WTC11 (cell line): ENCODE data around the gene HDHD2. TPM values are rescaled to one million over a fixed set of nuclear protein-coding genes. Genes with fewer than 3 reads are reported as not detected.

Experiments
- ATAC-seq: fragments of 200-7000 bp; cut with Tn5 transposase; 2 replicates; pipeline ENCODE4 v1.10.0; 2021; ENCODE audit warnings: mild to moderate bottlenecking, moderate library complexity
- CTCF ChIA-PET: fragments of 300-600 bp; sonication (Branson Sonifier 250); formaldehyde crosslinking; loops from one replicate; lab custom pipeline; 2021; ENCODE audit warnings: antibody characterized with exemption; lab: Charles Lee
- POLR2A ChIA-PET: fragments of 350-600 bp; sonication (Branson Sonifier 250); formaldehyde crosslinking; loops from one replicate; lab custom pipeline; 2021; ENCODE audit warnings: antibody characterized with exemption; lab: Charles Lee
- DNase-seq: peaks from one replicate; pipeline ENCODE4 v3.0.0; 2021; ENCODE audit warnings: low spot score
- H3K27ac Mint-ChIP-seq: 2 replicates; pipeline ENCODE4 v1.8.0; 2021; ENCODE audit warnings: mixed read lengths
- H3K27me3 Mint-ChIP-seq: 2 replicates; pipeline ENCODE4 v1.8.0; 2021; ENCODE audit warnings: low read depth, mild to moderate bottlenecking, moderate library complexity, mixed read lengths
- H3K36me3 Mint-ChIP-seq: 2 replicates; pipeline ENCODE4 v1.8.0; 2021; ENCODE audit warnings: mixed read lengths
- H3K4me1 Mint-ChIP-seq: 2 replicates; pipeline ENCODE4 v1.8.0; 2022; ENCODE audit warnings: mixed read lengths
- H3K4me3 Mint-ChIP-seq: 2 replicates; pipeline ENCODE4 v1.8.0; 2021; ENCODE audit warnings: mild to moderate bottlenecking, moderate library complexity, mixed read lengths
- H3K9me3 Mint-ChIP-seq: 2 replicates; pipeline ENCODE4 v1.8.0; 2021; ENCODE audit warnings: mixed read lengths
- ATF1 ChIP-seq: sonication (generic); formaldehyde crosslinking; IDR thresholded peaks from 2 replicates; pipeline ENCODE4 v1.8.1; 2023; ENCODE audit warnings: mild to moderate bottlenecking, moderate library complexity, missing genetic modification reagents
- CBFB ChIP-seq: sonication (generic); formaldehyde crosslinking; IDR thresholded peaks from 2 replicates; pipeline ENCODE4 v1.8.1; 2022; ENCODE audit warnings: mild to moderate bottlenecking, low read depth, missing genetic modification reagents
- CTCF ChIP-seq: fragments of 200-600 bp; IDR thresholded peaks from 2 replicates; pipeline ENCODE4 v1.8.0; 2022; ENCODE audit warnings: antibody characterized with exemption
- E2F4 ChIP-seq: sonication (generic); formaldehyde crosslinking; IDR thresholded peaks from 2 replicates; pipeline ENCODE4 v1.8.1; 2022; ENCODE audit warnings: low read depth, mild to moderate bottlenecking, moderate library complexity, missing genetic modification reagents, borderline replicate concordance
- EMX1 ChIP-seq: fragments of 250-450 bp; sonication (Bioruptor Pico); IDR thresholded peaks from 2 replicates; pipeline ENCODE4 v1.8.0; 2021; ENCODE audit warnings: mild to moderate bottlenecking
- ESRRA ChIP-seq: sonication (generic); formaldehyde crosslinking; IDR thresholded peaks from 2 replicates; pipeline ENCODE4 v1.8.1; 2022; ENCODE audit warnings: mild to moderate bottlenecking, missing genetic modification reagents, borderline replicate concordance
- ETV6 ChIP-seq: sonication (generic); formaldehyde crosslinking; IDR thresholded peaks from 2 replicates; pipeline ENCODE4 v1.8.1; 2022; ENCODE audit warnings: mild to moderate bottlenecking, missing genetic modification reagents
- GABPB1 ChIP-seq: sonication (generic); formaldehyde crosslinking; IDR thresholded peaks from 2 replicates; pipeline ENCODE4 v1.8.1; 2023; ENCODE audit warnings: mild to moderate bottlenecking, missing genetic modification reagents
- TEAD4 ChIP-seq: sonication (generic); formaldehyde crosslinking; IDR thresholded peaks from 2 replicates; pipeline ENCODE4 v1.8.0; 2022; ENCODE audit warnings: mild to moderate bottlenecking, missing genetic modification reagents
- ZNF671 ChIP-seq: fragments of 250-450 bp; sonication (Bioruptor Pico); IDR thresholded peaks from 2 replicates; pipeline ENCODE4 v1.8.0; 2021; ENCODE audit warnings: mild to moderate bottlenecking
- ZSCAN18 ChIP-seq: fragments of 250-450 bp; sonication (Bioruptor Pico); IDR thresholded peaks from 2 replicates; pipeline ENCODE4 v2.1.2; 2022; ENCODE audit warnings: mild to moderate bottlenecking, moderate library complexity
- total RNA-seq: library from RNA; stranded (reverse); gene quantifications from 3 replicates; pipeline ENCODE4 v1.2.3, GENCODE V29; 2021
- TF ChIP-seq, protein P1 (sequence below): sonication (generic); formaldehyde crosslinking; IDR thresholded peaks from 2 replicates; pipeline ENCODE4 v1.8.0; 2022; ENCODE audit warnings: missing genetic modification reagents
- TF ChIP-seq, protein P2 (sequence below): sonication (generic); formaldehyde crosslinking; IDR thresholded peaks from 2 replicates; pipeline ENCODE4 v1.8.1; 2023; ENCODE audit warnings: mild to moderate bottlenecking, missing genetic modification reagents
- TF ChIP-seq, protein P3 (sequence below): sonication (generic); formaldehyde crosslinking; conservative IDR thresholded peaks from 2 replicates; pipeline ENCODE4 v1.8.1; 2022; ENCODE audit warnings: mild to moderate bottlenecking, missing genetic modification reagents
- TF ChIP-seq, protein P4 (sequence below): sonication (generic); formaldehyde crosslinking; IDR thresholded peaks from 2 replicates; pipeline ENCODE4 v1.8.0; 2023; ENCODE audit warnings: missing genetic modification reagents, mild to moderate bottlenecking, borderline replicate concordance

Gene HDHD2
- total RNA-seq, 1 experiment from 2014 or later: 42.1 TPM

- H3K4me1 Mint-ChIP-seq: no peaks in the 10 kb centered on the region
- DNase-seq: no peak
- ATAC-seq: no peak
- H3K4me3 Mint-ChIP-seq: no peak overlapping the region
- POLR2A ChIA-PET: interaction anchor here (1.3 kb wide), 1 partner anchor 9 kb away, joined by 3 read pairs; no protein-coding TSS in a partner anchor
- CTCF ChIA-PET: no interaction called here
- H3K27me3 Mint-ChIP-seq: no peaks in the 10 kb centered on the region
- H3K27ac Mint-ChIP-seq: no peak overlapping the region
- H3K36me3 Mint-ChIP-seq: peaks cover 8% of the 10 kb centered on the region
- TF ChIP-seq E2F4 (CRISPR knock-in tag) (no peak), ATF1 (CRISPR knock-in tag) (no peak), ESRRA (CRISPR knock-in tag) (no peak)
- TF ChIP-seq, protein P1, sequence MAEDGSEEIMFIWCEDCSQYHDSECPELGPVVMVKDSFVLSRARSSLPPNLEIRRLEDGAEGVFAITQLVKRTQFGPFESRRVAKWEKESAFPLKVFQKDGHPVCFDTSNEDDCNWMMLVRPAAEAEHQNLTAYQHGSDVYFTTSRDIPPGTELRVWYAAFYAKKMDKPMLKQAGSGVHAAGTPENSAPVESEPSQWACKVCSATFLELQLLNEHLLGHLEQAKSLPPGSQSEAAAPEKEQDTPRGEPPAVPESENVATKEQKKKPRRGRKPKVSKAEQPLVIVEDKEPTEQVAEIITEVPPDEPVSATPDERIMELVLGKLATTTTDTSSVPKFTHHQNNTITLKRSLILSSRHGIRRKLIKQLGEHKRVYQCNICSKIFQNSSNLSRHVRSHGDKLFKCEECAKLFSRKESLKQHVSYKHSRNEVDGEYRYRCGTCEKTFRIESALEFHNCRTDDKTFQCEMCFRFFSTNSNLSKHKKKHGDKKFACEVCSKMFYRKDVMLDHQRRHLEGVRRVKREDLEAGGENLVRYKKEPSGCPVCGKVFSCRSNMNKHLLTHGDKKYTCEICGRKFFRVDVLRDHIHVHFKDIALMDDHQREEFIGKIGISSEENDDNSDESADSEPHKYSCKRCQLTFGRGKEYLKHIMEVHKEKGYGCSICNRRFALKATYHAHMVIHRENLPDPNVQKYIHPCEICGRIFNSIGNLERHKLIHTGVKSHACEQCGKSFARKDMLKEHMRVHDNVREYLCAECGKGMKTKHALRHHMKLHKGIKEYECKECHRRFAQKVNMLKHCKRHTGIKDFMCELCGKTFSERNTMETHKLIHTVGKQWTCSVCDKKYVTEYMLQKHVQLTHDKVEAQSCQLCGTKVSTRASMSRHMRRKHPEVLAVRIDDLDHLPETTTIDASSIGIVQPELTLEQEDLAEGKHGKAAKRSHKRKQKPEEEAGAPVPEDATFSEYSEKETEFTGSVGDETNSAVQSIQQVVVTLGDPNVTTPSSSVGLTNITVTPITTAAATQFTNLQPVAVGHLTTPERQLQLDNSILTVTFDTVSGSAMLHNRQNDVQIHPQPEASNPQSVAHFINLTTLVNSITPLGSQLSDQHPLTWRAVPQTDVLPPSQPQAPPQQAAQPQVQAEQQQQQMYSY (CRISPR knock-in tag): no peak
- no peaks in the 10 kb centered on the region for H3K9me3 Mint-ChIP-seq
These were observed 9.0 kb downstream of the HDHD2 start for GRCh38 chr18:47141289-47141688.

DNA sequence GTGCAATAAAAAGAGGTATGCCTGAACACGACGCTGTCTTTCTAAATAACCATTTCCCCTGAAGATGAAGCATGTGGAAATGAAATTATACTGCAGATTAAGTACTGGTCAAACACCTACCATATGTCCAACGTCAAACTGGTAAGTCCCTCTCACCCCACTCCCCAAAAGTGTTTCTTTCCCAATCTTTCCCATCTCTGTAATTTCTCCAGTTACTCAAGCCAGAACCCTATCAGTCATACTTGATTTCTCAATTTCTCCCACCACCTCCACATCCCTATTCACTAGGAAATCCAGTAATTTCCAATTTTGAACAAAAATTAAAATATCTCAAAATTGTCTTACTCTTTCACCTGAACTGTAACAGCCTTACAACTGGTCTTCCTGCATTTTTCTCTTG, 29.2 kb downstream of the HDHD2 start:
- H3K27me3 Mint-ChIP-seq: no peaks in the 10 kb centered on the region
- DNase-seq (no peak), ATAC-seq (no peak)
- H3K27ac Mint-ChIP-seq: no peak overlapping the region
- TF ChIP-seq ETV6 (CRISPR knock-in tag) (no peak), GABPB1 (CRISPR knock-in tag) (no peak), ZSCAN18 (CRISPR knock-in tag) (no peak), CBFB (CRISPR knock-in tag) (no peak), ZNF671 (CRISPR knock-in tag) (no peak), TEAD4 (CRISPR knock-in tag) (no peak), CTCF (no peak), EMX1 (CRISPR knock-in tag) (no peak)
- TF ChIP-seq, protein P2, sequence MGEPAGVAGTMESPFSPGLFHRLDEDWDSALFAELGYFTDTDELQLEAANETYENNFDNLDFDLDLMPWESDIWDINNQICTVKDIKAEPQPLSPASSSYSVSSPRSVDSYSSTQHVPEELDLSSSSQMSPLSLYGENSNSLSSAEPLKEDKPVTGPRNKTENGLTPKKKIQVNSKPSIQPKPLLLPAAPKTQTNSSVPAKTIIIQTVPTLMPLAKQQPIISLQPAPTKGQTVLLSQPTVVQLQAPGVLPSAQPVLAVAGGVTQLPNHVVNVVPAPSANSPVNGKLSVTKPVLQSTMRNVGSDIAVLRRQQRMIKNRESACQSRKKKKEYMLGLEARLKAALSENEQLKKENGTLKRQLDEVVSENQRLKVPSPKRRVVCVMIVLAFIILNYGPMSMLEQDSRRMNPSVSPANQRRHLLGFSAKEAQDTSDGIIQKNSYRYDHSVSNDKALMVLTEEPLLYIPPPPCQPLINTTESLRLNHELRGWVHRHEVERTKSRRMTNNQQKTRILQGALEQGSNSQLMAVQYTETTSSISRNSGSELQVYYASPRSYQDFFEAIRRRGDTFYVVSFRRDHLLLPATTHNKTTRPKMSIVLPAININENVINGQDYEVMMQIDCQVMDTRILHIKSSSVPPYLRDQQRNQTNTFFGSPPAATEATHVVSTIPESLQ (CRISPR knock-in tag): no peak
- TF ChIP-seq, protein P3, sequence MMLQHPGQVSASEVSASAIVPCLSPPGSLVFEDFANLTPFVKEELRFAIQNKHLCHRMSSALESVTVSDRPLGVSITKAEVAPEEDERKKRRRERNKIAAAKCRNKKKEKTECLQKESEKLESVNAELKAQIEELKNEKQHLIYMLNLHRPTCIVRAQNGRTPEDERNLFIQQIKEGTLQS (CRISPR knock-in tag): no peak
- TF ChIP-seq, protein P4, sequence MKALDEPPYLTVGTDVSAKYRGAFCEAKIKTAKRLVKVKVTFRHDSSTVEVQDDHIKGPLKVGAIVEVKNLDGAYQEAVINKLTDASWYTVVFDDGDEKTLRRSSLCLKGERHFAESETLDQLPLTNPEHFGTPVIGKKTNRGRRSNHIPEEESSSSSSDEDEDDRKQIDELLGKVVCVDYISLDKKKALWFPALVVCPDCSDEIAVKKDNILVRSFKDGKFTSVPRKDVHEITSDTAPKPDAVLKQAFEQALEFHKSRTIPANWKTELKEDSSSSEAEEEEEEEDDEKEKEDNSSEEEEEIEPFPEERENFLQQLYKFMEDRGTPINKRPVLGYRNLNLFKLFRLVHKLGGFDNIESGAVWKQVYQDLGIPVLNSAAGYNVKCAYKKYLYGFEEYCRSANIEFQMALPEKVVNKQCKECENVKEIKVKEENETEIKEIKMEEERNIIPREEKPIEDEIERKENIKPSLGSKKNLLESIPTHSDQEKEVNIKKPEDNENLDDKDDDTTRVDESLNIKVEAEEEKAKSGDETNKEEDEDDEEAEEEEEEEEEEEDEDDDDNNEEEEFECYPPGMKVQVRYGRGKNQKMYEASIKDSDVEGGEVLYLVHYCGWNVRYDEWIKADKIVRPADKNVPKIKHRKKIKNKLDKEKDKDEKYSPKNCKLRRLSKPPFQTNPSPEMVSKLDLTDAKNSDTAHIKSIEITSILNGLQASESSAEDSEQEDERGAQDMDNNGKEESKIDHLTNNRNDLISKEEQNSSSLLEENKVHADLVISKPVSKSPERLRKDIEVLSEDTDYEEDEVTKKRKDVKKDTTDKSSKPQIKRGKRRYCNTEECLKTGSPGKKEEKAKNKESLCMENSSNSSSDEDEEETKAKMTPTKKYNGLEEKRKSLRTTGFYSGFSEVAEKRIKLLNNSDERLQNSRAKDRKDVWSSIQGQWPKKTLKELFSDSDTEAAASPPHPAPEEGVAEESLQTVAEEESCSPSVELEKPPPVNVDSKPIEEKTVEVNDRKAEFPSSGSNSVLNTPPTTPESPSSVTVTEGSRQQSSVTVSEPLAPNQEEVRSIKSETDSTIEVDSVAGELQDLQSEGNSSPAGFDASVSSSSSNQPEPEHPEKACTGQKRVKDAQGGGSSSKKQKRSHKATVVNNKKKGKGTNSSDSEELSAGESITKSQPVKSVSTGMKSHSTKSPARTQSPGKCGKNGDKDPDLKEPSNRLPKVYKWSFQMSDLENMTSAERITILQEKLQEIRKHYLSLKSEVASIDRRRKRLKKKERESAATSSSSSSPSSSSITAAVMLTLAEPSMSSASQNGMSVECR: no peak
- H3K9me3 Mint-ChIP-seq: no peaks in the 10 kb centered on the region
- peaks cover 15% of the 10 kb centered on the region for H3K36me3 Mint-ChIP-seq
- ChIA-PET POLR2A (no interaction called here), CTCF (no interaction called here)
- no peak overlapping the region for H3K4me3 Mint-ChIP-seq
- H3K4me1 Mint-ChIP-seq: peaks cover 1% of the 10 kb centered on the region
